HCT116 (cell line): Measurements from ENCODE around the gene COG5.

Experiments used
- ATF3 ChIP-seq: IDR thresholded peaks from 2 replicates; pipeline ENCODE4 v1.6.1; 2012
- EZH2 ChIP-seq: fragments of 200-600 bp; sonication (generic); IDR thresholded peaks from 2 replicates; pipeline ENCODE4 v1.6.1; 2017; ENCODE audit warnings: antibody characterized with exemption, mixed run types
- POLR2A ChIP-seq: IDR thresholded peaks from 2 replicates; pipeline ENCODE4 v1.7.0; 2011; ENCODE audit warnings: borderline replicate concordance; ENCODE audit not compliant: insufficient read depth, insufficient read length; ENCODE audit errors: extremely low read depth
- ZFX ChIP-seq: fragments of 450-650 bp; IDR thresholded peaks from 2 replicates; pipeline ENCODE4 v1.6.1; 2017

- TF ChIP-seq POLR2A (no peak), ZFX (no peak), EZH2 (no peak), ATF3 (no peak)
Measured at GRCh38 chr7:107398161-107398560, 165.6 kb downstream of the COG5 start.
